Astrocyte (in vitro differentiated cells and primary cell): ENCODE data around the gene ADAMTS12. TPM values are rescaled to one million over a fixed set of nuclear protein-coding genes. Genes with fewer than 3 reads are reported as not detected.

Experiments used
- DNase-seq: peaks from one replicate; pipeline ENCODE4 v3.0.0-alpha.2; 2010; ENCODE audit warnings: low read depth
- FAIRE-seq: peaks from 2 replicates; lab custom pipeline; 2011; peaks lifted over from hg19 to GRCh38; lab: Jason Lieb, UNC
- H2AFZ ChIP-seq: 2 replicates; pipeline ENCODE4 v1.6.0; 2012; ENCODE audit warnings: low read depth, low read length, inconsistent platforms
- H3K27ac ChIP-seq: 2 replicates; pipeline ENCODE4 v1.5.1; 2011; ENCODE audit warnings: low read depth, low read length, inconsistent platforms
- H3K27me3 ChIP-seq: 2 replicates; pipeline ENCODE4 v1.6.0; 2011; ENCODE audit warnings: low read length, inconsistent platforms; ENCODE audit not compliant: insufficient read depth
- H3K36me3 ChIP-seq: 2 replicates; pipeline ENCODE4 v1.5.1; 2011; ENCODE audit warnings: low read length, inconsistent platforms; ENCODE audit not compliant: insufficient read depth
- H3K4me1 ChIP-seq: 2 replicates; pipeline ENCODE4 v1.5.1; 2011; ENCODE audit warnings: low read length, inconsistent platforms; ENCODE audit not compliant: insufficient read depth
- H3K4me2 ChIP-seq: 2 replicates; pipeline ENCODE4 v1.6.0; 2012; ENCODE audit warnings: low read length, inconsistent platforms
- H3K4me3 ChIP-seq: 2 replicates; pipeline ENCODE4 v1.5.1; 2011; ENCODE audit warnings: low read depth, mild to moderate bottlenecking, low read length, inconsistent platforms; ENCODE audit not compliant: insufficient read depth
- H3K79me2 ChIP-seq: 2 replicates; pipeline ENCODE4 v1.6.0; 2012; ENCODE audit warnings: mild to moderate bottlenecking, low read length, inconsistent platforms; ENCODE audit not compliant: insufficient read depth
- H3K9ac ChIP-seq: 2 replicates; pipeline ENCODE4 v1.6.0; 2012; ENCODE audit warnings: mild to moderate bottlenecking, low read length, inconsistent platforms
- H3K9me3 ChIP-seq: 2 replicates; pipeline ENCODE4 v1.5.1; 2012; ENCODE audit warnings: low read depth, mild to moderate bottlenecking, low read length, inconsistent platforms; ENCODE audit not compliant: insufficient read depth
- H4K20me1 ChIP-seq: 2 replicates; pipeline ENCODE4 v1.6.0; 2012; ENCODE audit warnings: low read length, inconsistent platforms; ENCODE audit not compliant: insufficient read depth
- H3K27ac Mint-ChIP-seq: one replicate; pipeline ENCODE4 v1.8.0; 2021; ENCODE audit warnings: mild to moderate bottlenecking, mixed read lengths; ENCODE audit not compliant: unreplicated experiment
- H3K27me3 Mint-ChIP-seq: one replicate; pipeline ENCODE4 v1.8.0; 2021; ENCODE audit warnings: low read depth, mixed read lengths; ENCODE audit not compliant: unreplicated experiment
- H3K36me3 Mint-ChIP-seq: one replicate; pipeline ENCODE4 v1.8.0; 2021; ENCODE audit warnings: low read depth, mixed read lengths; ENCODE audit not compliant: unreplicated experiment
- H3K4me1 Mint-ChIP-seq: one replicate; pipeline ENCODE4 v1.8.0; 2021; ENCODE audit warnings: low read depth, mixed read lengths; ENCODE audit not compliant: unreplicated experiment
- H3K4me3 Mint-ChIP-seq: one replicate; pipeline ENCODE4 v1.8.0; 2021; ENCODE audit warnings: mild to moderate bottlenecking, moderate library complexity, mixed read lengths; ENCODE audit not compliant: unreplicated experiment
- H3K9me3 Mint-ChIP-seq: one replicate; pipeline ENCODE4 v1.8.0; 2021; ENCODE audit warnings: mild to moderate bottlenecking, mixed read lengths; ENCODE audit not compliant: unreplicated experiment
- CTCF ChIP-seq: IDR thresholded peaks from 2 replicates; pipeline ENCODE4 v1.5.1; 2011; ENCODE audit warnings: low read depth, mild to moderate bottlenecking, inconsistent platforms, low read length, moderate library complexity; ENCODE audit not compliant: insufficient read depth
- EZH2 ChIP-seq: IDR thresholded peaks from 2 replicates; pipeline ENCODE4 v1.6.1; 2012; ENCODE audit warnings: mild to moderate bottlenecking, low read length, inconsistent platforms; ENCODE audit not compliant: insufficient read depth
- total RNA-seq: library from RNA; stranded (reverse); gene quantifications from 2 replicates; pipeline ENCODE4 v1.2.1, GENCODE V29; 2021

The ADAMTS12 gene
- total RNA-seq, 1 donor from 2014 or later = 156 TPM

GRCh38 chr5:33933723-33934169, 42.0 kb upstream of the ADAMTS12 start:
- Histone ChIP-seq H3K36me3 (no peaks in the 10 kb centered on the region), H3K4me1 (peaks cover 21% of the 10 kb centered on the region), H3K9me3 (no peaks in the 10 kb centered on the region), H2AFZ (no peak overlapping the region), H3K79me2 (no peaks in the 10 kb centered on the region), H3K27ac (no peak overlapping the region), H3K27me3 (peaks cover 21% of the 10 kb centered on the region), H3K4me2 (no peak overlapping the region), H3K4me3 (no peak overlapping the region), H4K20me1 (no peaks in the 10 kb centered on the region), H3K9ac (no peak overlapping the region)
- Mint-ChIP-seq H3K27me3 (peaks cover 15% of the 10 kb centered on the region), H3K9me3 (no peaks in the 10 kb centered on the region), H3K4me3 (no peak overlapping the region), H3K27ac (no peak overlapping the region), H3K36me3 (no peaks in the 10 kb centered on the region), H3K4me1 (peaks cover 15% of the 10 kb centered on the region)
- DNase-seq (no peak), FAIRE-seq (no peak)
- TF ChIP-seq EZH2 (no peak), CTCF (no peak)

GRCh38 chr5:33931136-33931535, 39.3 kb upstream of the ADAMTS12 start:
- no peak overlapping the region for H3K4me2 ChIP-seq
- Mint-ChIP-seq H3K36me3 (no peaks in the 10 kb centered on the region), H3K4me1 (peaks cover 15% of the 10 kb centered on the region), H3K9me3 (no peaks in the 10 kb centered on the region), H3K27me3 (peaks cover 4% of the 10 kb centered on the region), H3K4me3 (no peak overlapping the region), H3K27ac (no peak overlapping the region)
- FAIRE-seq (no peak), DNase-seq (no peak)
- no peak for TF ChIP-seq EZH2
- TF ChIP-seq CTCF = no peak
- H3K27me3 ChIP-seq = no peaks in the 10 kb centered on the region
- no peak overlapping the region for H3K9ac ChIP-seq
- H2AFZ ChIP-seq = no peak overlapping the region
- no peak overlapping the region for H3K27ac ChIP-seq
- H3K79me2 ChIP-seq = no peaks in the 10 kb centered on the region
- no peaks in the 10 kb centered on the region for H3K9me3 ChIP-seq
- H3K4me3 ChIP-seq = no peak overlapping the region
- no peaks in the 10 kb centered on the region for H4K20me1 ChIP-seq
- peaks cover 11% of the 10 kb centered on the region for H3K4me1 ChIP-seq
- H3K36me3 ChIP-seq = no peaks in the 10 kb centered on the region

GRCh38 chr5:33929925-33930690, 38.3 kb upstream of the ADAMTS12 start:
- Histone ChIP-seq H3K9me3 (no peaks in the 10 kb centered on the region), H3K36me3 (no peaks in the 10 kb centered on the region), H2AFZ (no peak overlapping the region), H4K20me1 (no peaks in the 10 kb centered on the region), H3K9ac (no peak overlapping the region), H3K79me2 (no peaks in the 10 kb centered on the region), H3K27me3 (no peaks in the 10 kb centered on the region), H3K4me3 (no peak overlapping the region), H3K27ac (no peak overlapping the region), H3K4me1 (peaks cover 11% of the 10 kb centered on the region), H3K4me2 (no peak overlapping the region)
- no peak overlapping the region for H3K27ac Mint-ChIP-seq
- no peak for FAIRE-seq
- no peak for DNase-seq
- TF ChIP-seq EZH2 = no peak
- TF ChIP-seq CTCF = no peak
- no peaks in the 10 kb centered on the region for H3K9me3 Mint-ChIP-seq
- peaks cover 15% of the 10 kb centered on the region for H3K4me1 Mint-ChIP-seq
- H3K36me3 Mint-ChIP-seq = no peaks in the 10 kb centered on the region
- no peaks in the 10 kb centered on the region for H3K27me3 Mint-ChIP-seq
- no peak overlapping the region for H3K4me3 Mint-ChIP-seq
